CD4-positive, alpha-beta T cell (primary cell): ENCODE results near the gene ERGIC2. TPM values are rescaled to one million over a fixed set of nuclear protein-coding genes. Genes with fewer than 3 reads are reported as not detected.

Experiments
- ATAC-seq: fragments of 200-7000 bp; cut with Tn5 transposase; one replicate; pipeline ENCODE4 v1.10.0; 2022; ENCODE audit warnings: mild to moderate bottlenecking; ENCODE audit not compliant: poor library complexity
- CTCF ChIA-PET: fragments of 350-600 bp; sonication (Branson Sonifier 250); formaldehyde crosslinking; loops from one replicate; lab custom pipeline; 2021; ENCODE audit warnings: antibody characterized with exemption, inconsistent platforms; lab: Charles Lee
- POLR2A ChIA-PET: fragments of 350-600 bp; sonication (Branson Sonifier 250); formaldehyde crosslinking; loops from one replicate; lab custom pipeline; 2021; ENCODE audit warnings: antibody characterized with exemption, inconsistent platforms; lab: Charles Lee
- DNase-seq, 14 experiments: peaks; one replicate each; pipeline ENCODE4 v3.0.0-alpha.2; 2013 to 2020; ENCODE audit warnings: mixed read lengths in 2 of 14
- H3K27ac ChIP-seq, 2 donors: one replicate each; pipeline versions ENCODE4 v1.5.1 to v1.7.0; 2013; ENCODE audit warnings: low read length in 2 of 2, low read depth in 1 of 2, mild to moderate bottlenecking in 1 of 2
- H3K27me3 ChIP-seq, 2 experiments: 1 replicate in 1 of 2; 2 replicates in 1 of 2; pipeline versions ENCODE4 v1.6.1 to v1.7.0; 2013; ENCODE audit warnings: low read length in 2 of 2, control low read depth in 1 of 2, mild to moderate bottlenecking in 1 of 2, moderate library complexity in 1 of 2; ENCODE audit not compliant: insufficient read depth in 2 of 2, control insufficient read depth in 1 of 2
- H3K36me3 ChIP-seq: one replicate; pipeline ENCODE4 v1.6.1; 2013; ENCODE audit warnings: low read length, control low read depth; ENCODE audit not compliant: insufficient read depth
- H3K4me1 ChIP-seq: one replicate; pipeline ENCODE4 v1.6.1; 2013; ENCODE audit warnings: low read length, control low read depth; ENCODE audit not compliant: insufficient read depth
- H3K4me3 ChIP-seq: one replicate; pipeline ENCODE4 v1.5.1; 2013; ENCODE audit warnings: mild to moderate bottlenecking, low read length, moderate library complexity
- H3K9me3 ChIP-seq, 2 experiments: 1 replicate in 1 of 2; 2 replicates in 1 of 2; pipeline versions ENCODE4 v1.6.1 to v1.7.0; 2013; ENCODE audit warnings: low read length in 2 of 2, mild to moderate bottlenecking in 2 of 2, control low read depth in 1 of 2, moderate library complexity in 1 of 2; ENCODE audit not compliant: control insufficient read depth in 1 of 2, insufficient read depth in 1 of 2
- H3K27ac Mint-ChIP-seq: one replicate; pipeline ENCODE4 v1.8.0; 2020; ENCODE audit warnings: mixed read lengths
- H3K27me3 Mint-ChIP-seq: one replicate; pipeline ENCODE4 v1.8.0; 2021; ENCODE audit warnings: mixed read lengths
- H3K36me3 Mint-ChIP-seq: one replicate; pipeline ENCODE4 v1.8.0; 2021; ENCODE audit warnings: low read depth, mixed read lengths
- H3K4me1 Mint-ChIP-seq: one replicate; pipeline ENCODE4 v1.8.0; 2021; ENCODE audit warnings: low read depth, mixed read lengths
- H3K4me3 Mint-ChIP-seq: one replicate; pipeline ENCODE4 v1.8.0; 2020; ENCODE audit warnings: mild to moderate bottlenecking, mixed read lengths
- H3K9me3 Mint-ChIP-seq: one replicate; pipeline ENCODE4 v1.8.0; 2020; ENCODE audit warnings: mixed read lengths
- intact Hi-C, 2 experiments: fragments of 100-400 bp; cut with DNase I in 1 of 2; cut with micrococcal nuclease in 1 of 2; formaldehyde crosslinking; loops; one replicate each; pipeline versions ENCODE4 v1.15.1 to v1.9.0; 2023 to 2025; cut with DNase I, micrococcal nuclease
- total RNA-seq, 174 experiments: library from RNA in 2 of 174; stranded (reverse) in 2 of 174; gene quantifications; one replicate each; pipeline ENCODE4 v1.2.3 and lab custom pipeline; 2021 to 2026
- TF ChIP-seq, protein P1 (sequence below): fragments of 200-600 bp; IDR thresholded peaks from one replicate; pipeline ENCODE4 v1.8.0; 2022; ENCODE audit warnings: antibody characterized with exemption, mild to moderate bottlenecking

ERGIC2 gene
- total RNA-seq, 2 experiments from 2014 or later: 29.4 to 32.1 TPM

DNA sequence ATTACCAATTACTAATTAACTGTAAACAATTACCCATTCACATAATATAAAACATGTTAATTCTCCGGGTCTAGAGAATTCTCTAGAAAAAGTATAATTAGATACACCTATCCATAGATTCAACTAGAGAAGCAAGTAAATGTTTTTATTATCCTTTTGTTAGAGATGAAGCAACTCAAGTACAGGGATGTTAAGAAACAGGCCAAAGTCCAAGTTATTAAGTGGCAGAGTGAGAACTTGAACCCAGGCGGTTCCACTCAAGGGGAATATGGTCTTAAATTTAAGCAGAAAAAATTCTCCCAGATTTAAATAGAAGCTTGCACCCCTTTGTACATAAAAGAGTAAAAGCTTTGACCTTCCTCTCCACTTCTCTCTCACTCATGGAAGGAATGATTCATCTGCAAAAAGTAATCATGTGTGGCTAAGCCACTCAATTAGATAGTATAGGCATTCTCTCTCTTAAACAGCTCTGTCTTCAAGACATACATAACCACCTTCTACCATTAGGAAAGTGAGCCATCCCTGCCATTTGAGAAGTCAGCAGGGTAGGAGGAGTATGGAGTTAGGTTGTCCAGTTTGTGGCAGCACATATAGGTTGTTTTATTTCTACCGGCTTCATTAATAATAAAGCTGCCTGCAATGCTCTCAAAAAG lies 34.1 kb downstream of the ERGIC2 start:
- CTCF ChIA-PET: interaction anchor here (0.6 kb wide), 1 partner anchor 1979 kb away, joined by 3 read pairs; the partner anchor contains the start of gene SINHCAF
- peaks cover 72% of the 10 kb centered on the region for H3K36me3 Mint-ChIP-seq
- H3K27me3 Mint-ChIP-seq: no peaks in the 10 kb centered on the region
- H3K9me3 Mint-ChIP-seq: no peaks in the 10 kb centered on the region
- intact Hi-C loops: no loop called here
- no peaks in the 10 kb centered on the region for H3K27me3 ChIP-seq
- H3K9me3 ChIP-seq: no peaks in the 10 kb centered on the region
- H3K27ac ChIP-seq: no peak overlapping the region
- POLR2A ChIA-PET: interaction anchor here (1.2 kb wide), 1 partner anchor 34 kb away, joined by 3 read pairs; the partner anchor contains the start of gene ERGIC2
- peaks cover 3% of the 10 kb centered on the region for H3K4me1 Mint-ChIP-seq
- peaks cover 61% of the 10 kb centered on the region for H3K36me3 ChIP-seq
- H3K4me3 ChIP-seq: no peak overlapping the region
- H3K4me3 Mint-ChIP-seq: no peak overlapping the region
- TF ChIP-seq, protein P1, sequence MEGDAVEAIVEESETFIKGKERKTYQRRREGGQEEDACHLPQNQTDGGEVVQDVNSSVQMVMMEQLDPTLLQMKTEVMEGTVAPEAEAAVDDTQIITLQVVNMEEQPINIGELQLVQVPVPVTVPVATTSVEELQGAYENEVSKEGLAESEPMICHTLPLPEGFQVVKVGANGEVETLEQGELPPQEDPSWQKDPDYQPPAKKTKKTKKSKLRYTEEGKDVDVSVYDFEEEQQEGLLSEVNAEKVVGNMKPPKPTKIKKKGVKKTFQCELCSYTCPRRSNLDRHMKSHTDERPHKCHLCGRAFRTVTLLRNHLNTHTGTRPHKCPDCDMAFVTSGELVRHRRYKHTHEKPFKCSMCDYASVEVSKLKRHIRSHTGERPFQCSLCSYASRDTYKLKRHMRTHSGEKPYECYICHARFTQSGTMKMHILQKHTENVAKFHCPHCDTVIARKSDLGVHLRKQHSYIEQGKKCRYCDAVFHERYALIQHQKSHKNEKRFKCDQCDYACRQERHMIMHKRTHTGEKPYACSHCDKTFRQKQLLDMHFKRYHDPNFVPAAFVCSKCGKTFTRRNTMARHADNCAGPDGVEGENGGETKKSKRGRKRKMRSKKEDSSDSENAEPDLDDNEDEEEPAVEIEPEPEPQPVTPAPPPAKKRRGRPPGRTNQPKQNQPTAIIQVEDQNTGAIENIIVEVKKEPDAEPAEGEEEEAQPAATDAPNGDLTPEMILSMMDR: no peak
- DNase-seq (no peak), ATAC-seq (no peak)
- H3K4me1 ChIP-seq: no peaks in the 10 kb centered on the region
- H3K27ac Mint-ChIP-seq: no peak overlapping the region

GRCh38 chr12:29343022-29343799 lies 37.8 kb downstream of the ERGIC2 start:
- H3K36me3 ChIP-seq: peaks cover 49% of the 10 kb centered on the region
- ChIA-PET POLR2A (interaction anchor here (1.5 kb wide), 1 partner anchor 9 kb away, joined by 3 read pairs; no protein-coding TSS in a partner anchor), CTCF (no interaction called here)
- H3K36me3 Mint-ChIP-seq: peaks cover 75% of the 10 kb centered on the region
- H3K4me3 ChIP-seq: no peak overlapping the region
- no peaks in the 10 kb centered on the region for H3K9me3 Mint-ChIP-seq
- TF ChIP-seq, protein P1: no peak
- no peaks in the 10 kb centered on the region for H3K27me3 ChIP-seq
- H3K4me1 Mint-ChIP-seq: no peaks in the 10 kb centered on the region
- no peak overlapping the region for H3K27ac ChIP-seq
- DNase-seq (no peak), ATAC-seq (no peak)
- no peaks in the 10 kb centered on the region for H3K9me3 ChIP-seq
- no peaks in the 10 kb centered on the region for H3K27me3 Mint-ChIP-seq
- H3K4me3 Mint-ChIP-seq: no peak overlapping the region
- no peak overlapping the region for H3K27ac Mint-ChIP-seq
- no peaks in the 10 kb centered on the region for H3K4me1 ChIP-seq
- intact Hi-C loops: no loop called here

DNA sequence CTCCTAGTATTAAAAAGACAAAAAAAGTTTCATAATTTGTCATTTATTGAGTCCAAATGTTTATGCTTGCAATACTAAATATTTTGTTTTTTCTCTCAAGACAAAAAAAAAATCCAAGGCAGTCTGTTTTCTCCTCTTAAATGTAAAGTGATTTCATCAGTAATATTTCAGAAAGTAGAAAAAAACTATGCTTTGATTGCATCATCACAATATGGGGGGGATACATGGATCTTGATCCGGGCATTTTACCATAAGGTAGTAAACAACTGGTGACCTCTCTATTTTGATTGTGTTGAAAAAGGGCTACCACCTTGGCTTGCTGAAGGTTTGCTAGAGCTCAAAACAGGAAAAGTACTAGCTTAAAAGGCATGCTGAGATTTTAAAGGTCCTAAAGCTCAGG lies 43.6 kb downstream of the ERGIC2 start:
- Histone ChIP-seq H3K27me3 (no peaks in the 10 kb centered on the region), H3K9me3 (no peaks in the 10 kb centered on the region), H3K36me3 (peaks cover 7% of the 10 kb centered on the region), H3K27ac (no peak overlapping the region), H3K4me3 (no peak overlapping the region), H3K4me1 (no peaks in the 10 kb centered on the region)
- Mint-ChIP-seq H3K27ac (no peak overlapping the region), H3K4me3 (no peak overlapping the region), H3K4me1 (no peaks in the 10 kb centered on the region), H3K9me3 (no peaks in the 10 kb centered on the region), H3K27me3 (no peaks in the 10 kb centered on the region), H3K36me3 (peaks cover 47% of the 10 kb centered on the region)
- ATAC-seq (no peak), DNase-seq (no peak)
- CTCF ChIA-PET: no interaction called here
- TF ChIP-seq, protein P1: no peak
- intact Hi-C loops: no loop called here
- POLR2A ChIA-PET: interaction anchor here (0.7 kb wide), 1 partner anchor 44 kb away, joined by 3 read pairs; the partner anchor contains the start of gene ERGIC2
